Parathyroid adenoma (tissue), 2 donors: ENCODE data around the gene APH1A.
A peak's percentile ranks its signal among the peaks of the same experiment; 100 is the strongest.
"Not testable (repeated sequence)": the region's sequence is repeated elsewhere in the genome, so short reads cannot be mapped to it uniquely, and the experiment has no call there.

Experiments used
- H2AFZ ChIP-seq: fragments of 300-600 bp; sonication (generic); one replicate; pipeline ENCODE4 v1.7.0; 2017; ENCODE audit warnings: antibody characterized with exemption, mild to moderate bottlenecking
- H3K27ac ChIP-seq: fragments of 300-600 bp; sonication (generic); one replicate; pipeline ENCODE4 v1.7.0; 2017
- H3K27me3 ChIP-seq: fragments of 300-600 bp; sonication (generic); one replicate; pipeline ENCODE4 v1.7.0; 2017; ENCODE audit warnings: low read length; ENCODE audit not compliant: control insufficient read depth, insufficient read depth
- H3K36me3 ChIP-seq: fragments of 300-600 bp; sonication (generic); one replicate; pipeline ENCODE4 v1.7.0; 2017; ENCODE audit warnings: low read length; ENCODE audit not compliant: control insufficient read depth, insufficient read depth
- H3K4me1 ChIP-seq: fragments of 300-600 bp; sonication (generic); one replicate; pipeline ENCODE4 v1.7.0; 2017; ENCODE audit warnings: control low read depth
- H3K4me2 ChIP-seq: fragments of 300-600 bp; sonication (generic); one replicate; pipeline ENCODE4 v1.7.0; 2017; ENCODE audit warnings: low read length
- H3K4me3 ChIP-seq: fragments of 300-600 bp; sonication (generic); one replicate; pipeline ENCODE4 v1.7.0; 2017; ENCODE audit warnings: low read depth, low read length
- H3K79me2 ChIP-seq: fragments of 300-600 bp; sonication (generic); one replicate; pipeline ENCODE4 v1.7.0; 2017; ENCODE audit warnings: control low read depth
- H3K9ac ChIP-seq: fragments of 300-600 bp; sonication (generic); one replicate; pipeline ENCODE4 v1.7.0; 2017; ENCODE audit warnings: mild to moderate bottlenecking
- H3K9me3 ChIP-seq: fragments of 300-600 bp; sonication (generic); one replicate; pipeline ENCODE4 v1.7.0; 2017; ENCODE audit warnings: low read length; ENCODE audit not compliant: control insufficient read depth
- CTCF ChIP-seq: fragments of 300-600 bp; sonication (generic); IDR thresholded peaks from one replicate; pipeline ENCODE4 v1.7.0; 2017; ENCODE audit warnings: antibody characterized with exemption, mild to moderate bottlenecking
- donor health status: primary hyperparathyroidism.

Gene APH1A

DNA sequence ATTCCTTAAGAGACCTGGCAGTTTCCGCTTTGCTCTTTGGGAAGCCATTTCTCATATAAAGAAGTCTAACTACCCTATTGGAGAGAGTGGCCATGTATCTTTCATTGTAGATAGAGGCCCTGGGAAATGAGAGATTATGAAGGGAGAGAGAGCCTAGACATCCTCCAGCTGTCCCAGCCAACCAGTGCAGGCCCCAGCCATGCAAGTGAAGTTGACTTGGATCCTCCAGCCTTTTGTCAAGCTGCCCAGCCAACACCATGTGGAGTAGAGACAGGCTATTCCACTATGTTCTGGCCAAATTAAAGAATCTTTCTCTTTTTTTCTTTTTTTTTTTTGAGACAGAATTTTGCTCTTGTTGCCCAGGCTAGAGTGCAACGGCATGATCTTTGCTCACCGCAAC is 25.8 kb downstream of the APH1A start:
- Histone ChIP-seq H3K36me3 (no peaks in the 10 kb centered on the region), H3K9ac (no peak overlapping the region)
- no peak for TF ChIP-seq CTCF

GRCh38 chr1:150237746-150238145 is 31.1 kb downstream of the APH1A start:
- Histone ChIP-seq H3K27ac (no peak overlapping the region), H3K4me2 (no peak overlapping the region), H3K27me3 (no peaks in the 10 kb centered on the region), H3K9me3 (no peaks in the 10 kb centered on the region), H3K9ac (no peak overlapping the region), H3K4me1 (peaks cover 2% of the 10 kb centered on the region), H3K4me3 (no peak overlapping the region), H2AFZ (no peak overlapping the region), H3K79me2 (no peaks in the 10 kb centered on the region), H3K36me3 (no peaks in the 10 kb centered on the region)
- TF ChIP-seq CTCF = no peak

More for the DNA sequence above, 25.8 kb downstream of the APH1A start:
- Histone ChIP-seq H3K27ac (no peak overlapping the region), H3K4me2 (no peak overlapping the region), H3K27me3 (no peaks in the 10 kb centered on the region), H3K4me1 (no peaks in the 10 kb centered on the region), H3K79me2 (no peaks in the 10 kb centered on the region), H3K4me3 (no peak overlapping the region), H3K9me3 (no peaks in the 10 kb centered on the region), H2AFZ (no peak overlapping the region)

GRCh38 chr1:150237176-150237575 is 31.6 kb downstream of the APH1A start:
- not testable (repeated sequence) for H3K4me3 ChIP-seq, H3K79me2 ChIP-seq, H3K4me2 ChIP-seq, H3K27me3 ChIP-seq, H3K4me1 ChIP-seq, H2AFZ ChIP-seq, H3K36me3 ChIP-seq, H3K9ac ChIP-seq, H3K9me3 ChIP-seq, H3K27ac ChIP-seq

DNA sequence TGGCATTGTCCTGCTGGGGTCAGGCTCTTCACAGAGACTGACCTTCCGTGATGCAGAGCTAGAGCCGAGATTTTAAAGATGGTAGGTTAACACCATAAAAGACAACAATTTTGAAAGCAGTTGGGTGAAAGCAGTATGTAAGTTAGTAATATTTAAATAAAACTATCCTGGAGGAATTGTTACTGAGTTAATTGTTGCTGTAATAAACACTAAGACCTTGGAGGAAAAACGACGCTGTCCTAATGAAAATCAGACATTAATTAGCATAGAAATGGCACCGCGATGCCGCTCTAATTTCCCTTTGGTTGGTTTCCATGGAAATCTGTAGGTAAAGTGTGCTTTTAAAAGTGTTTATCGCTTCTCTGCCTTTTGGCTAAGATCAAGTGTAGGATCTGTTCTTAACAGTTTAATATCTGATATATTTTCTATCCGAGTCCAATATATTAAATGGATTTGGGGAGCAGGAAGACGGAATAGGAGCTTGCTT is 32.2 kb downstream of the APH1A start:
- Histone ChIP-seq H3K27ac (peak overlapping the region; percentile 3), H2AFZ (peak overlapping the region; percentile 72), H3K36me3 (no peaks in the 10 kb centered on the region), H3K4me1 (peaks cover 2% of the 10 kb centered on the region), H3K4me3 (peak overlapping the region; percentile 94), H3K27me3 (no peaks in the 10 kb centered on the region), H3K79me2 (no peaks in the 10 kb centered on the region), H3K4me2 (peak overlapping the region; percentile 72), H3K9me3 (no peaks in the 10 kb centered on the region), H3K9ac (no peak overlapping the region)
- TF ChIP-seq CTCF = no peak

GRCh38 chr1:150235852-150236613 is 32.8 kb downstream of the APH1A start, which contains the start of gene ANP32E:
ANP32E (minus strand) TSS chr1:150236112; CDS start chr1:150235786, 326 bp downstream.
- Histone ChIP-seq H3K9ac (peak within 1 kb of the TSS; percentile 87), H3K27ac (peak within 1 kb of the TSS; percentile 95), H3K4me3 (peak within 1 kb of the TSS; percentile 94), H3K4me2 (peak within 1 kb of the TSS; percentile 90), H3K9me3 (no peaks in the 10 kb centered on the region), H3K36me3 (no peaks in the 10 kb centered on the region), H3K27me3 (no peaks in the 10 kb centered on the region), H3K79me2 (no peaks in the 10 kb centered on the region), H3K4me1 (peaks cover 2% of the 10 kb centered on the region), H2AFZ (peak within 1 kb of the TSS; percentile 83)
- TF ChIP-seq CTCF = no peak
